ENCODE measurements around the gene METAP2.

Gene METAP2

DNA sequence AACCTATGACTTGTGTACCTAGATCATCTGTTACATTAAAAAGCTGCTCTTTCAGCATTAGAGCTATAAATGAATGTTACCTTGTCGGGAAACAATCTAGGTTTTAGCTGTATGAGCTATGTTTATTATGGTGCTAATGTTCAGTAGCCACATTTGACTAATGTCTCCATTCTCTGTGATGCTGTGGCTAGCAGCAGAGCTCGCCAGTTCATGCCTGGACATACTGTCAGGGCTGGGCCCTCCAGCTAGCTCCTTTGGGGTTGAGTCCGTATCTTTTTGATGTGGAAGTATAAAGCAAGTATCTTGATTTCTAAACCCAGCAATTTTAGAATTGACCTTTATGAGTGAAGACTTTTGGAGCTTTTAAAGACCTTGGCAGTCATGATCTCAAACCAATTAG, 41.2 kb downstream of the METAP2 start:
- POLR2A ChIA-PET = interaction anchor here (3.5 kb wide), 1 partner anchor 42 kb away, joined by 12 read pairs; the partner anchor contains the start of gene METAP2
- TF ChIP-seq ZNF384 (IDR thresholded peaks at IDR 0.05) = no peak
- no peak for TF ChIP-seq FOXM1 (IDR thresholded peaks at IDR 0.05; ENCODE audit: borderline replicate concordance)
- TF ChIP-seq CTBP1 (IDR thresholded peaks at IDR 0.05; ENCODE audit: borderline replicate concordance) = no peak
- no peak for TF ChIP-seq SUZ12 (IDR thresholded peaks at IDR 0.05)
- TF ChIP-seq BHLHE40 (IDR thresholded peaks at IDR 0.05; ENCODE audit: borderline replicate concordance) = no peak
- TF ChIP-seq ELF4 (IDR thresholded peaks at IDR 0.05) = no peak
- no peak for TF ChIP-seq SP1 (IDR thresholded peaks at IDR 0.05)
- TF ChIP-seq HDGF (IDR thresholded peaks at IDR 0.05; ENCODE audit: borderline replicate concordance) = no peak
- TF ChIP-seq, protein P1, sequence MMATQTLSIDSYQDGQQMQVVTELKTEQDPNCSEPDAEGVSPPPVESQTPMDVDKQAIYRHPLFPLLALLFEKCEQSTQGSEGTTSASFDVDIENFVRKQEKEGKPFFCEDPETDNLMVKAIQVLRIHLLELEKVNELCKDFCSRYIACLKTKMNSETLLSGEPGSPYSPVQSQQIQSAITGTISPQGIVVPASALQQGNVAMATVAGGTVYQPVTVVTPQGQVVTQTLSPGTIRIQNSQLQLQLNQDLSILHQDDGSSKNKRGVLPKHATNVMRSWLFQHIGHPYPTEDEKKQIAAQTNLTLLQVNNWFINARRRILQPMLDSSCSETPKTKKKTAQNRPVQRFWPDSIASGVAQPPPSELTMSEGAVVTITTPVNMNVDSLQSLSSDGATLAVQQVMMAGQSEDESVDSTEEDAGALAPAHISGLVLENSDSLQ (IDR thresholded peaks at IDR 0.05) = no peak
- CTCF ChIA-PET = no interaction called here
- no peak for DNase-seq (ENCODE audit: extremely low spot score)

DNA sequence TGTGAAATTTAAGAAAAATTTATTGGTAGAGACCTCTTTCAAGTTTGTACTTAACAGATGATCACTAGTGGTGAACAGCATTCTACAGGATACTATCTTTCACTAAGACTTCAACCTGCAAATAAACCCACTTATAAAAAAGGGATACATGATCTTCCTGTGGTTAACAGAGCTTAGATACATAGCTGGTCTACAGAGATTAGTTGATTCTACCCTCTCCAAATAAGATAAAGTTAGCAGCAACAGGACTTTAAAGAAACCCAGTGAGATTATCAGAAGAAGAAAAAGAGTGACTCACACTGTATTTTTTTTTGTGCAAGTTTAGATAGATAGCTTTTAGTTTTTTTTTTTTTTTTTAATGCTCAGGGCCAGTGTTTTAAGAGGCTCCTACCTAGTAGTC, 42.8 kb downstream of the METAP2 start:
- DNase-seq (ENCODE audit: extremely low spot score) = no peak
- CTCF ChIA-PET = interaction anchor here (0.5 to 0.7 kb wide), 2 partner anchors 429 to 885 kb away, joined by 3 to 6 read pairs; no protein-coding TSS in a partner anchor

DNA sequence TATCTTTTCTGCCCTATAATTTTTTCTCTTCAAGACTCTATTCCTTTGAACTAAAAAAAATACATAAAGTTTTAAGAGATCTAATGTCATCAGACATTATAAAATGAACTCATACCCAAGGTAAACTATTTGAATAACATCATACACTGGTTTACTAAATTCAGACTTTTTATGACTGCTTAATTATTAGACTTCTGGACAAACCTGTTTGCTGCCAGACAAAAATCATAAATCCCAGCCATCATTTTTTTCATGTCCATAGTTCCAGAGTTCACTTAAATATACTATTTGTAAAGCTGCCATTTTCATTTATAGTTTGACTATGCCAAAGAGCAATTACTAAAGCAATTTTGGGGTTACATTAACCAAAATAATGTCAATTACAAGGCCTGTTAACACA, 43.3 kb downstream of the METAP2 start:
- ChIA-PET POLR2A (no interaction called here), CTCF (no interaction called here)
- no peak for TF ChIP-seq ARNT (IDR thresholded peaks at IDR 0.05)
- TF ChIP-seq, protein P1 (IDR thresholded peaks at IDR 0.05) = no peak
- TF ChIP-seq TARDBP (IDR thresholded peaks at IDR 0.05) = no peak
- no peak for TF ChIP-seq SUZ12 (IDR thresholded peaks at IDR 0.05)
- TF ChIP-seq NFRKB (IDR thresholded peaks at IDR 0.05) = no peak
- no peak for TF ChIP-seq CTBP1 (IDR thresholded peaks at IDR 0.05; ENCODE audit: borderline replicate concordance)
- TF ChIP-seq FOXA1 (IDR thresholded peaks at IDR 0.05) = no peak
- TF ChIP-seq FOXK2 (IDR thresholded peaks at IDR 0.05) = no peak
- no peak for TF ChIP-seq ZNF384 (IDR thresholded peaks at IDR 0.05)
- TF ChIP-seq FOXM1 (IDR thresholded peaks at IDR 0.05; ENCODE audit: borderline replicate concordance) = no peak
- DNase-seq (ENCODE audit: extremely low spot score) = no peak

More for the DNA sequence above, 42.8 kb downstream of the METAP2 start:
- TF ChIP-seq ARNT (IDR thresholded peaks at IDR 0.05) = no peak
- TF ChIP-seq FOXA1 (IDR thresholded peaks at IDR 0.05) = no peak
- TF ChIP-seq L3MBTL2 (conservative IDR thresholded peaks at IDR 0.05) = no peak
- TF ChIP-seq BHLHE40 (IDR thresholded peaks at IDR 0.05; ENCODE audit: borderline replicate concordance) = no peak
- no peak for TF ChIP-seq NFRKB (IDR thresholded peaks at IDR 0.05)
- TF ChIP-seq SUZ12 (IDR thresholded peaks at IDR 0.05) = no peak
- no peak for TF ChIP-seq FOXK2 (IDR thresholded peaks at IDR 0.05)
- no peak for TF ChIP-seq ZNF384 (IDR thresholded peaks at IDR 0.05)
- TF ChIP-seq FOXM1 (IDR thresholded peaks at IDR 0.05; ENCODE audit: borderline replicate concordance) = no peak
- TF ChIP-seq SP1 (IDR thresholded peaks at IDR 0.05) = no peak
- POLR2A ChIA-PET = interaction anchor here (3.5 kb wide), 1 partner anchor 43 kb away, joined by 12 read pairs; the partner anchor contains the start of gene METAP2

GRCh38 chr12:95518944-95519343, 45.0 kb downstream of the METAP2 start:
- no peak for DNase-seq (ENCODE audit: extremely low spot score)
- CTCF ChIA-PET = no interaction called here
- POLR2A ChIA-PET = no interaction called here
- TF ChIP-seq ARNT (IDR thresholded peaks at IDR 0.05) (no peak), FOXA1 (IDR thresholded peaks at IDR 0.05) (no peak), LEF1 (IDR thresholded peaks at IDR 0.05; ENCODE audit: borderline replicate concordance) (no peak), L3MBTL2 (conservative IDR thresholded peaks at IDR 0.05) (no peak), CTBP1 (IDR thresholded peaks at IDR 0.05; ENCODE audit: borderline replicate concordance) (no peak), FOXM1 (IDR thresholded peaks at IDR 0.05; ENCODE audit: borderline replicate concordance) (no peak)
- TF ChIP-seq, protein P1 (IDR thresholded peaks at IDR 0.05) = no peak

- CTCF ChIA-PET = no interaction called here
- TF ChIP-seq CTBP1 (IDR thresholded peaks at IDR 0.05; ENCODE audit: borderline replicate concordance) = no peak
- TF ChIP-seq L3MBTL2 (conservative IDR thresholded peaks at IDR 0.05) = no peak
- TF ChIP-seq, protein P1 (IDR thresholded peaks at IDR 0.05) = no peak
- TF ChIP-seq FOXM1 (IDR thresholded peaks at IDR 0.05; ENCODE audit: borderline replicate concordance) = no peak
- no peak for TF ChIP-seq LEF1 (IDR thresholded peaks at IDR 0.05; ENCODE audit: borderline replicate concordance)
- TF ChIP-seq TARDBP (IDR thresholded peaks at IDR 0.05) = no peak
- TF ChIP-seq SP1 (IDR thresholded peaks at IDR 0.05) = no peak
- TF ChIP-seq BHLHE40 (IDR thresholded peaks at IDR 0.05; ENCODE audit: borderline replicate concordance) = no peak
- DNase-seq (ENCODE audit: extremely low spot score) = no peak
- POLR2A ChIA-PET = no interaction called here
Measured at GRCh38 chr12:95520816-95521215, 46.9 kb downstream of the METAP2 start.

DNA sequence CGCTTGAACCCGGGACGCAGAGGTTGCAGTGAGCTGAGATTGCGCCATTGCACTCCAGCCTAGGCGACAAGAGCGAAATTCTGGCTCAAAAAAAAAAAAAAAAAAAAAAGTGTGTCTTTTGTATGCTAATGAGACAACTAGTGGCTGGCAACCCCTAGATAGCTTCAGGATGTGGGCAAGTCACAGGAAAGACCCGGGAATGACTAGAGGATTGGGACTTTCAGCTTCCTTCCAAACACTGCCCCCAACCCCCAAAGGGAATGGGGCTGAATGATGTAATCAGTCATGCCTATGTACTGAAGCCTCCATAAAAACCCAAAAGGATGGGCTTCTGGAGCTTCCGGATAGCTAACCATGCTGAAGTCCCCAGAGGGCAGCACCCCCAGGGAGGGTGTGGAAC, 48.7 kb downstream of the METAP2 start:
- no peak for DNase-seq (ENCODE audit: extremely low spot score)
- POLR2A ChIA-PET = interaction anchor here (0.8 kb wide), 1 partner anchor 49 kb away, joined by 3 read pairs; the partner anchor contains the start of gene METAP2
- TF ChIP-seq ARNT (IDR thresholded peaks at IDR 0.05) = no peak
- TF ChIP-seq BHLHE40 (IDR thresholded peaks at IDR 0.05; ENCODE audit: borderline replicate concordance) = no peak
- no peak for TF ChIP-seq NFRKB (IDR thresholded peaks at IDR 0.05)
- TF ChIP-seq, protein P1 (IDR thresholded peaks at IDR 0.05) = no peak
- TF ChIP-seq FOXM1 (IDR thresholded peaks at IDR 0.05; ENCODE audit: borderline replicate concordance) = no peak
- TF ChIP-seq SP1 (IDR thresholded peaks at IDR 0.05) = no peak
- no peak for TF ChIP-seq LEF1 (IDR thresholded peaks at IDR 0.05; ENCODE audit: borderline replicate concordance)
- TF ChIP-seq TARDBP (IDR thresholded peaks at IDR 0.05) = no peak
- CTCF ChIA-PET = interaction anchor here (0.6 kb wide), 1 partner anchor 276 kb away, joined by 3 read pairs; no protein-coding TSS in a partner anchor
